ENCODE measurements around the gene CABP4. TPM values are rescaled to one million over a fixed set of nuclear protein-coding genes. Genes with fewer than 3 reads are reported as not detected.
A peak's percentile ranks its signal among the peaks of the same experiment; 100 is the strongest.
"Not testable (repeated sequence)": the region's sequence is repeated elsewhere in the genome, so short reads cannot be mapped to it uniquely, and the experiment has no call there.

The CABP4 gene
- total RNA-seq, 1 donor from 2014 or later: 1.3 TPM

DNA sequence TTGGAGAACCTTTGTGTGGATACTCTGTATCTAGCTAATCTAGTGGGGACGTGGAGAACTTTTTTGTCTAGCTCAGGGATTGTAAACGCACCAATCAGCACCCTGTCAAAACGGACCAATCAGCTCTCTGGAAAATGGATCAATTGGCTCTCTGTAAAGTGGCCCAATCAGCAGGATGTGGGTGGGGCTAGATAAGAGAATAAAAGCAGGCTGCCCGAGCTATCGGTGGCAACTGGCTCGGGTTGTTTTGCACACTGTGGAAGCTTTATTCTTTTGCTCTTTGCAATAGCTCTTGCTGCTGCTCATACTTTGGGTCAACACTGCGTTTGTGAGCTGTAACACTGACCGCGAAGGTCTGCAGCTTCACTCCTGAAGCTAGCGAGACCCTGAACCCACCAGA is 21.5 kb downstream of the CABP4 start:
- not testable (repeated sequence) for DNase-seq (ENCODE audit: extremely low read depth, low read depth, low spot score)

DNA sequence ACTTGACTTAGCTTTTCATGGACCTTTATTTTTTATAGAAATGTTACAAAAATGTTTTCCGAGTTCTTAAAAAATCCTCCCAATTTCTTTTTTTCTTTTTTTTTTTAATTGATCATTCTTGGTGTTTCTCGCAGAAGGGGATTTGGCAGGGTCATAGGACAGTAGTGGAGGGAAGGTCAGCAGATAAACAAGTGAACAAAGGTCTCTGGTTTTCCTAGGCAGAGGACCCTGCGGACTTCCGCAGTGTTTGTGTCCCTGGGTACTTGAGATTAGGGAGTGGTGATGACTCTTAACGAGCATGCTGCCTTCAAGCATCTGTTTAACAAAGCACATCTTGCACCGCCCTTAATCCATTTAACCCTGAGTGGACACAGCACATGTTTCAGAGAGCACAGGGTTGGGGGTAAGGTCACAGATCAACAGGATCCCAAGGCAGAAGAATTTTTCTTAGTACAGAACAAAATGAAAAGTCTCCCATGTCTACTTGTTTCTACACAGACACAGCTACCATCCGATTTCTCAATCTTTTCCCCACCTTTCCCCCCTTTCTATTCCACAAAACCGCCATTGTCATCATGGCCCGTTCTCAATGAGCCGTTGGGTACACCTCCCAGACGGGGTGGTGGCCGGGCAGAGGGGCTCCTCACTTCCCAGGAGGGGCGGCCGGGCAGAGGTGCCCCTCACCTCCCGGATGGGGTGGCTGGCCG is 22.3 kb downstream of the CABP4 start:
- DNase-seq (ENCODE audit: extremely low read depth, low read depth, low spot score): not testable (repeated sequence)

DNA sequence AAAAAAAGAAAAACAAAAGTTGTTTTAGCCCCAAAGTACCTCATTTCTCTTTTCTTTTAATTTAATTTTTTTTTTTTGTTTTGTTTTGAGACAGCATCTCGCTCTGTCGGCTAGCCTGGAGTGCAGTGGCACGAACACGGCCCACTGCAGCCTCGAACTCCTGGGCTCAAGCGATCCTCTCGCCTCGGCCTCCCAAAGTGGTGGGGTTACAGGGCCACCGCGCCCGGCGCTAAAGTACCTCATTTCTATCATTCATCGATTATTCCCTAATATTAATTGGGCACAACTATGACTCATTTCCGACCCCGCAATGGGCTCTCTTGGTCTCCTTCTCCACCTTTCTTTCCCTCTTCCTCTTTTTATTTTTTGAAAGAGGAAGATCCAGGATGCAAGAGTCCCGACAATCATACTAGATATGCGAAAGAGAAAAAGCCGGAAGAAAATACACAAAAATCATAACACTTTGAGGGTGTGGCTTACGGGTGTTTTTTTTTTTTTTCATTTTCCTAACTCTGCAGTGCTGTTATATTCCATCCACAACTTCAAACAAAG is 27.2 kb downstream of the CABP4 start:
- DNase-seq (ENCODE audit: extremely low read depth, low read depth, low spot score): no peak

DNA sequence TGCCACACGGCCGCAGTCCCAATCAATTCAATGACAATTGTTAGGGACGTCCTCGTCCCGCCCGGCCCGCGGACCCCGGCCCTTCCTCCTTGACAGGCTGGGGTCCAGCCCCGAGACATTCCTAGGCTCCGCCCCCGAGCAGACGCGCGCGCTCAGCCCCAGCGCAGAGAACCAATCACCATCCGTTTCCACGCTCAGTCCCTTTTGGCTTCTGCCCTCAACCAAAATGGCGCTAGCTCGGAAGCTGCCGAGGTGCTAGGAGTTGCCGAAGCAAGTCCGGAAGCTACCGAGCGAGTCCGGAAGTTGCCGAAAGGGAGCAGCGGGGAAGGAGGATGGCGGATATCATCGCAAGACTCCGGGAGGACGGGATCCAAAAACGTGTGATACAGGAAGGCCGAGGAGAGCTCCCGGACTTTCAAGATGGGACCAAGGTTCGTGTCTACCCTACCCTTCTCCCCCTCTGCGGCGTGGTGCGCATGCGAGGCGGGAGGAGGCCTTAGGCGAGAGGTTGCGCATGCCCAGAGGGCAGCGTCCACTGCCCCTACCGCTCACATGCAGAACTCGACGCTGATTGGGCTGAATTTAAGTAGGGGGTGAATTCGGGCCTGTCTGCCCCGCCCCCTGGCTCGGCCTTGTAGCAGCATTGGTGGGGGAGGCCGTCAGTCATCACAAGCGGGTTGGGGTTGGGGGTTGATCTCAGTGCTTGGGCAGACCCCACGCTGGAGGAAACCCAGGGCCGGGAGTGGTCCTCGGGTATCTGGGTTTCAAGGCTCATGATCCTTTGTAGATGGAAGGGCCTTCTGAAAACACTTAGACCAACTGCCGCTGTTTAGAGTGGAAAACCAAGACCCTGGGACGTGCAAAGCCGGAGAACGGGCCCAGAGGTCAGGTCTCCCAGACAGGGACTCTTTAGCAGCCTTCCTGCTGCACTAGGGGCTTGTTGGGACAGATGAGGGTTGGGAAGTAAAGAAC is 28.0 kb downstream of the CABP4 start, which contains the start of gene AIP:
TSS of gene AIP (plus strand) at position 200 of the 972 bp plus-strand sequence. CDS start at position 333, 133 bp downstream.
- DNase-seq (ENCODE audit: extremely low read depth, low read depth, low spot score): peak; percentile 92

DNA sequence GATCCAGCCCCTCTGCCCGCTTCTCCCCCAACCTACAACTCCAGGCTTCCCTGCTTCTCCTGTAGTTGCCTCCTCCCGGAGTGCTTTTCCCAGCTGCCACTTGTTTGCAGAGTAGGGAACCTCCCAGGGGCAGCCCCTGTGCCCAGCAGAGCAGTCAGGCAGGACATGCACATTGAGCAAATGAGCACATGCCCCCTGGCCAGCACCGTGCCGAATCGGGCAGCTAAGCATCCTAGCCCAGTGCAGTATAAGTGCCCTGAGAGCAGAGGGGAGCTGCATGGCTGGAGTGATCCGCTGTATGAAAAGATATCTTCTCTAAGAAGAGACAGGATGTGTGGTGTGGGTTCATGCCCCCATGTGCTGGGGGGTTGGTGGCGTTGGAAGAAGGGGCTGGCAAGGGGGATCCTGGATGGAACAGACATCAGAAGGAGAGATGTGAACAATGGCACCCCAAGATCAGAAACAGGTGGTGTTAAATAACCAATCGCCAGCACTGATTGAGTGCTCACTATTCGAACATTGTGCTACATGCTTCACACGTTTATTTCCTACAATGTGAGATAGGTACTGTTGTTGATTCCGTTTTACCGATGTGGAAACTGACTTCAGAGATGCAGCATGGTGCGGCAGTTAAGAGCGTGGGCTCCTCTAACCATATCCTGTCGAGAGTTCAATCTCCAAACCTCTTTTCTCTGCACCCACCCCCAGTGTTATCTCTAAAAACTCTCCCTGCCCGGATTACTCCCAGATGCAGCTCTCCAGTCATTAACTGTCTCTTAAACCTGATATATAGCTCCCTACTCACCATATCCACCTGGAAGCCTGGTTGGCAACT is 28.9 kb downstream of the CABP4 start:
- no peak for DNase-seq (ENCODE audit: extremely low read depth, low read depth, low spot score)

DNA sequence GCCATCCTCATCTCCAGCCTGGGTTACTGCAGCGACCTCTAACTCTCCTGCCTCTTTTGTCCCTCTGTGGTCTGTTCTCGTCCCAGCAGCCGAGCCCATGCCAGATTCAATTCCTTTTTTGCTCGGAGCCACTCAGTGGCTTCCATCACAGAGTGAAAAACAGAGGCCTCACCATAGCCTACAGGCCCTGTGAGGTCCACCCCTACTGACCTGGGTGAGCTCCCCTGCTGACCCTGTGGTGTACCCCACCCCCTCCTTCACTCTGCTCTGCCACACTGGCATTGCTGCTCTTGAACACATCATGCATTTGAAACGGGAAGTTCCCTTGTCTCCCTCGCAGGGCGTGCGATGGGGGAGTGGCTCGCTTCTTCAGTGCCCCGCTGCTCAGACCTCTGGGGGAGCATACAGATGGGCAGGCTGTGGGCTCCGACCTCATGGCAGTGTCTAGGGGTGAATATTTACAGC is 29.7 kb downstream of the CABP4 start:
- no peak for DNase-seq (ENCODE audit: extremely low read depth, low read depth, low spot score)

DNA sequence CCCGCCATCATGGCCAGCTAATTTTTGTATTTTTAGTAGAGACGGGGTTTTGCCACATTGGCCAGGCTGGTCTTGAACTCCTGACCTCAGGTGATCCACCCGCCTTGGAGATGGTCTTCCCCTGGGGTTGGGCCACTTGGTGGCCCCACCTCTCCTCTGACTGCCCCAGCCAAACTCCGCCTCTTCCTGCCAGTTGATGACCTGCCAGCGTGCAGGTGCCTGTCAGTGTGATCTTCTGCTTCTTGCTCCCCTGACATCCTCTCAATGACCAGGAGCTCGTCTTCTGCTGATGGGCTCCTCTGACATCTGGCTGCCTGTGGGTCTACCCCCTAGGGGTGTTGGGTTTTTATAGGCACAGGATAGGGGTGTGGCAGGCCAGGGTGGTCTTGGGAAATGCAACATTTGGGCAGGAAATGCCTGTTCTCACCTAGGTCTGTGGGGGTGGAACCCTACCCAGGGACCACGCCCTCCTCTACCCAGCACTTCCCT is 30.8 kb downstream of the CABP4 start:
- not testable (repeated sequence) for DNase-seq (ENCODE audit: extremely low read depth, low read depth, low spot score)

DNA sequence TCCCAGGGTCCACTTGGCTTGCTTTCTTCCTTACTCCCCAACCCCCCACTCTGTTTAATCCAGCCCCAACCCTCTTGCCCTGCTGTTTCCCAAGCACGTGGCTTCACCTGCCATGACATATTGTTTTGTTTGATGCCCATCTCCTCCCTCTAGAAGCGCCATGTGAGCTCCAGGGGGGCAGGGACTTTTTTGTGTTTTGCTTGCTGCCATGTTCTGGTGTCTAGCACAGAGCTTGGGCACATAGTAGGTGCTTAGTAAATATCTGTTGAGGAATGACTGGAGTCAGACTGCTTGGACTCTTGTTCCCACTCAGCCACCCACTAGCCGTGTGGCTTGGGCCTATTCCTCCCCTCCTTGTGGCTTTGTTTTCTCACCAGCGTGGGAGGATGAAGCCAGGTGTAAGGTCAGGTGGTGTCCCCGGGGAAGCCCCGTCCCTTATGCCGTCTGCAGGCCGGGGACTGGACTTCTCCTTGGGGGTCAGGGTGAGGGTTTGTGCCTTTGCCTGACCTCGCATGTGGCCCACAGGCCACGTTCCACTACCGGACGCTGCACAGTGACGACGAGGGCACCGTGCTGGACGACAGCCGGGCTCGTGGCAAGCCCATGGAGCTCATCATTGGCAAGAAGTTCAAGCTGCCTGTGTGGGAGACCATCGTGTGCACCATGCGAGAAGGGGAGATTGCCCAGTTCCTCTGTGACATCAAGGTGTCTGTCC is 31.5 kb downstream of the CABP4 start:
- DNase-seq (ENCODE audit: extremely low read depth, low read depth, low spot score): no peak

DNA sequence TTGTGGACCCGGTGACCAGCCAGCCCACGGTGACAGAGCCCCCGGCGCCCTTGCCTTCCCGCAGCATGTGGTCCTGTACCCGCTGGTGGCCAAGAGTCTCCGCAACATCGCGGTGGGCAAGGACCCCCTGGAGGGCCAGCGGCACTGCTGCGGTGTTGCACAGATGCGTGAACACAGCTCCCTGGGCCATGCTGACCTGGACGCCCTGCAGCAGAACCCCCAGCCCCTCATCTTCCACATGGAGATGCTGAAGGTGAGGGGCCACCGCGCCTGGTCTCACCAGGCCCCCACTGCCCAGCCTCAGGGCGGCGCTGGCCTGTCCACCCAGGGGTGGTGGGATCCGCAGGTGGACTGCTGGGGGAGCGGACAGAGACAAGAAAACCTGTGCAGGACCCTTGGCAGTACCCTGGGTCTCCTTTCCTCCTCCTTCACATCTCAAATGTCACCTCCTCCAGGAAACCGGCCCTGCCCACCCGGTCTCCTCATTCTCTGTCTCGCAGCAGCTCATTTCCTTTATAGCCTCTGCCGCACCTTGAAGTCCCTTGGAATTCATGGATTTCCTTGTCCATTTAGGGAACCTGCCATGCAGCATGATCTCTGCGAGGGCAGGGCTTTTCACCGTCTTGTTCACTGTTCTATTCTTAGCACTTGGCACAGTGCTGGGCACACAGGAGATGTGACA is 34.2 kb downstream of the CABP4 start:
- no peak for DNase-seq (ENCODE audit: extremely low read depth, low read depth, low spot score)

DNA sequence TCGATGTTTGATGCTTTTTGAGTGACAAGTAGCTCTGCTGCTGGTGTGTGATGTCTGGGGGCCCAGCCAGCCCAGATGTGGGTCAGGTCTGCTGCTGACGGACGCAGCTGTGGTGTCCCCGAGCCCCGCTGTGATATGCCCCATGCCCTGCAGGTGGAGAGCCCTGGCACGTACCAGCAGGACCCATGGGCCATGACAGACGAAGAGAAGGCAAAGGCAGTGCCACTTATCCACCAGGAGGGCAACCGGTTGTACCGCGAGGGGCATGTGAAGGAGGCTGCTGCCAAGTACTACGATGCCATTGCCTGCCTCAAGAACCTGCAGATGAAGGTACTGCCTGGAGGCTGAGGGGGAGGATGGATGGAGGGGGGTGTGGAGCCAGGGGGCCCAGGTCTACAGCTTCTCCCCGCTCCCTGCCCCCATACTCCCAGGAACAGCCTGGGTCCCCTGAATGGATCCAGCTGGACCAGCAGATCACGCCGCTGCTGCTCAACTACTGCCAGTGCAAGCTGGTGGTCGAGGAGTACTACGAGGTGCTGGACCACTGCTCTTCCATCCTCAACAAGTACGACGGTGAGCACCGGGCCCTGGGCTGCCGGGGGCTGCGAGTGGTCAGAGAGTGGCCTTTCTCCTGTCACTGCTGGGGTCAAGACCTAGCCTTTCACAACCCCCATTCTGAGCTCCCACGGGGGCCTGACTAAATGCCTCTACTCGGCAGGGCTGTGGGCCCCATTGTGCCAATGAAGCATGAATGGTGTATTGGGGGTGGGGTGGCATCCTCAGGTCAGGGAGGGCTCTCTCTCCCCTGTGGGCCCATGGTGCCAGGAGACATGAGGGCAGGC is 35.0 kb downstream of the CABP4 start:
- no peak for DNase-seq (ENCODE audit: extremely low read depth, low read depth, low spot score)

DNA sequence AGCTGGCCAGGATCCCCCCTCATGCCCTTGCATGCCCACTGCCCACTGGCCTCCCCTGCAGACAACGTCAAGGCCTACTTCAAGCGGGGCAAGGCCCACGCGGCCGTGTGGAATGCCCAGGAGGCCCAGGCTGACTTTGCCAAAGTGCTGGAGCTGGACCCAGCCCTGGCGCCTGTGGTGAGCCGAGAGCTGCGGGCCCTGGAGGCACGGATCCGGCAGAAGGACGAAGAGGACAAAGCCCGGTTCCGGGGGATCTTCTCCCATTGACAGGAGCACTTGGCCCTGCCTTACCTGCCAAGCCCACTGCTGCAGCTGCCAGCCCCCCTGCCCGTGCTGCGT is 35.5 kb downstream of the CABP4 start:
- no peak for DNase-seq (ENCODE audit: extremely low read depth, low read depth, low spot score)

DNA sequence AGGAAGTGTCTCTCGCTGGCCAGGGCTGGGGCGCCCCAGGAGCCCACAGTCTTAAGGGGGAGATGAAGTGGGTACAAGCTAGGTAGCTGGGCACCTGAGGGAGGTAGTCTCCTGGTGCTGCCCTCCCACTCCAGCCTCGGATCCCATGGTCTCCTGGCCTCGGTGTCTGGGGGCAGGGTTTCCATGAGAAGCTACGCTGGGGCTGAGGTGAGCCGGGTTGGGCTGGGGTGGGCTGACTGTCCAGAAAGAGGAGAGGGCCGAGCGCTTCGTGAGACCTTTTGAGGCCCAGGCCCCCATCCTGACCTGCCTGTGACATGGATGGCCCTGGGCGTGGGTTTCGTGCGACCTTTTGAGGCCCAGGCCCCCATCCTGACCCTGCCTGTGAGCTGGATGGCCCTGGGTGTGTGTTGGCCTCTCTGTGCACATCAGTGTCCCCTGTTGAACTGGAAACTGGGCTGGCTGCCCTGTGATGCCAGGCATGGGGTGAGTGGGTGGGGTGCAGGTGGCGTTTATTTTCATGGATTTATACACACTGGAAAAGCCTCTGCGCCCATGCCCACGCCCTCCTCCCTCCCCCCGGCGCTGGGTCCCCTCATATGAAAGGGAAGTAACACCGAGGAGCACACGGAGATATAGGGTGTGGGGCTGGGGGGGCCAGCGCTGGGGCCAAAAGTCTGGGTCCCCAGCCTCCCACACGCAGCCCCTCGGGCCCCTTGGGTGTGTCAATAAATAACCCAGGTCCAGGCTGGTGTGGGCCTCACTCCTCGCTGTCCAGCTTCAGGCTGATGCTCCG is 36.3 kb downstream of the CABP4 start:
- DNase-seq (ENCODE audit: extremely low read depth, low read depth, low spot score): no peak

DNA sequence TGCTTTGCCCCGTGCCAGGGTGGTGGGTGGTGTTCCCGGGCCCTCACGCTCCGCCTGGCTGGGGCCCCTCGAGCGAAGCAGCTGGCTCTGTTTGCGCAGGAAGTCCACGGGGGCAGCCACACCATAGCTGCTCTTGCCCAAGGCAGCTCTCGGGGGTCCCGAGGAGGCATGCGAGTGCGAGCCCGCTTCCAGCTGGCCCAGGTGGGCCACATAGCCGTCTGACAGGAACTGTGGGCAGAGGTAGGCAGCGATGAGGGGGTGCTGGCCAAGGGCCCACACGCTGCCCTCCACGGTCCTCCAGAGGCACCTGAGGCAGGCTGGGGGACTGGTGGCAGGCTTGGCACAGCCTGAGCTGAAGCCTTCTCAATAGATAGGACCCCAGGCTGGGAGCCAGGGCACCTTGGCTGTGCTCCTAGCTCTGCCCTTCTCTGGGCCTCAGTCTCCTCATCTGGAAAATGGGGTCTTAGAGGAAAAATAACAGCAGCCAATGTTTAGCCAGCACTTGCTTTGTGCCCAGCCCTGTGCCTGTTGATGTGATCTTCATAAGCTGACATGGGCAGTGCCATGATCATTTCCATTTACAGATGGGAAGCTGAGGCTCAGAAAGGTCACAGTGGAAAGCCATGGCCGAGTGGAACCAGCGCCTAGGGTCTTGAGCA is 37.0 kb downstream of the CABP4 start:
- DNase-seq (ENCODE audit: extremely low read depth, low read depth, low spot score): no peak

DNA sequence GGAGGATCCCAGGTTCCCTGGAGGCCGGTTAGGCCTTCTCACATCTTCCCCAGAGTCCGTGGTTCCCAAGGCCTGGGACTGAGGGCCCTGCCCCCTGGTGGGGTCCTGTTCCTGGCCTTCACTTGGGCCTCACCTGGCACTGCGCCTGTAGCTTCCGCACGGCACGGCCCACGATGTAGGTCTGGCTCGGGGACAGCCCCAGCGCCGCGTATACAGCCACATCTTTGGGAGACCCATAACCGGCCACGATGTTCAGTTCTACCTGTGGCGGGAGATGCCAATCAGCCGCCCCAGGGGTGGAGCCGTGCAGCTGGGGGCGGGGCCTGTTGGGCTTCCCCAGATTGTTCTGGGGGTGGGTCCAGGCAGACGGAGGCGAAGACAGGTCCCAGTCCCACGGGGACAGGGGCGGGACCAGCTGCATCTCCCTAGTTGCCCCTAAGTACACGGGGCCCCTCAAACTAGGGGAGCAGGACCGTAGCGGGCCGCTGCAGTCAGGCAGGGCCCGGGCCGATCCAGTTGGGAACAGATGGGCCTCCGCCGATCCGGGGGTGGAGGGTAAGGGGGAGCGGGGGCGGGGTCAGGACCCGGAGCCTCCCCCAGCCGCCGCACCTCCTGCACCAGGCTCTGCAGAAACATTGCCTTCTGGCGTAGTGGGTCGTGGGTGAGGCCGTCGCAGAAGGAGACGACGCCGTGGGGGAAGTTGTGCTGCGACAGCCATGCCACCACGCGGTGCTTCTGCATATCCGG is 37.8 kb downstream of the CABP4 start:
- no peak for DNase-seq (ENCODE audit: extremely low read depth, low read depth, low spot score)

DNA sequence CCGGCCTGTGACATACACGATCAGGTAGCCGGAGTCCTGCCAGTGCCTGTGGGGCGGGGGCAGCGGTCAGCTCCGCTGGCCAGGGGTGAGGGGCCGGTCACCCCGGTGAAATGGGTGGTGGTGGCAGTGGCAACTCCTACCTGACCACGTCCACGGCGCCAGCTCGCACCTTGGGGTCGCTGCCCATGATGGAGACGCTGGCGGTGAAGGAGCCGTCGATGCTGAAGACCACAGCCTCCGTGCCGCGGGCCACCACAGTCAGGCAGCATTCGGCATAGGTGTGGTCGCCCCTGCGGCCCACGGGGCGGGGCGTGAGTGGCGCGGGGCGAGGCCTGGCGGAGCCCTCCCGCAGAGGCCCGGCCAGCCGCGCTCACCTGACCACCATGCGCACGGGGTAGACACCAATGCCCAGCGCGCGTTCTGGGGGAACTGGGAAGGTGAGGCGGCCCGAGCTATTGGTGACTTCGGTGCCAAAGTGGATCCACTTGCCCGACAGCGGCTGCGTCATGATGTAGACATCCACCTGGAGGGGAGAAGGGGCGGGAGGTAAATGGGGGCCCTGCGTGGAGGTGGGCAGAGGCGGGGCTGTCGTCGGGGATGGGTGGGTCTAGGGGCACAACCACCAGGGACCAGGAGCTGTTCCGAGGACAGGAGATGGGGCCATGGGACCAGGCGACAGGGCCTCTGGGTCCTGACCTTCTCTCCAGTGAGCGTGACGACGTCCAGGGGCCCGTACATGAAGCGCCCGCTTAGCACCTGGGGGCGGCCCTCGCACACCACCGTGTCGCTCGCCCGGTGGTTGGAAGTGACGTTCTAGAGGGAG is 38.6 kb downstream of the CABP4 start:
- DNase-seq (ENCODE audit: extremely low read depth, low read depth, low spot score): no peak

Data from glomerular endothelial cell (primary cell).